ENCODE results near the gene HGFAC.

- TF ChIP-seq CTCF (conservative IDR thresholded peaks at IDR 0.05; ENCODE audit: low read depth, low read length), result no peak
- TF ChIP-seq EZH2 (IDR thresholded peaks at IDR 0.05; ENCODE audit: low read length, unreplicated experiment), result no peak
- no peak for TF ChIP-seq EZH2phosphoT487 (IDR thresholded peaks at IDR 0.05; ENCODE audit: borderline replicate concordance, low read length)
These were observed 18.9 kb upstream of the HGFAC start for GRCh38 chr4:3422808-3423297.
